NCI-H1105 (cell line): Measurements from ENCODE around the gene MRPL58.
"Not testable (repeated sequence)": the region's sequence is repeated elsewhere in the genome, so short reads cannot be mapped to it uniquely, and the experiment has no call there.

Source experiments
- DNase-seq: peaks from one replicate; lab custom pipeline; 2025; lab: John Stamatoyannopoulos, UW

The MRPL58 gene

DNA sequence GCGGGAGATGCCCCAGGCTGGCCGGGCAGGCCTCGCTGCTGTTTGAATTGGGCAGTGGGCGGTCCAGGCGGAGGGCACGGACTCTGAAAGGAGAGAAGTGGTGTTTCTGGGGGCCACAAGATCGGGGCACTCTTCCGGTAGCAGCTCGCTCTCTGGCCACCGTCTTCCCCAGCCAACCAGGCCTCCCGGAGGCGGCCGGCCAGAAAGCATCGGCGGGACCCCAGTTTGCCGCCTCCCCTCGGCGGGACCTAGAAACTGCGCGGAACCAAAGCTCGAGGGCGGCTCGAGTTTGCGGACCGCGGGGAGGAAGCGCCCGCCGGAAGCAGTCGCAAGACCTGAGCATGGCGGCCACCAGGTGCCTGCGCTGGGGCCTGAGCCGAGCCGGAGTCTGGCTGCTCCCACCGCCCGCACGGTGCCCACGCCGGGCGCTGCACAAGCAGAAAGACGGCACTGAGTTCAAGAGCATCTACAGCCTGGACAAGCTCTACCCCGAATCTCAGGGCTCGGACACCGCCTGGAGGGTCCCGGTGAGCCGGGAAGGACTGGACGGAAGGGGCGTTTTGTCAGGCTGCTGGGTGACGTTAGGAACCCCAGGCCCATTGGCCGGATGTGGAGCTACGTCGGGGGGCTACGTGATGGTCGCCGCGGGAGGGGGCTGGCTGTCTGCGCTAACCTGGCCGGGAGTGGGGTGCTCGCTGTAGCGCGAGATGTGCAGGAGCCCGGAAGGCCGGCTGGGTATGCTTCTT, at the start of gene MRPL58:
MRPL58 (plus strand) TSS at position 325 of the 746 bp plus-strand sequence; CDS start at position 342, 17 bp downstream.
- DNase-seq: peak; percentile 79

DNA sequence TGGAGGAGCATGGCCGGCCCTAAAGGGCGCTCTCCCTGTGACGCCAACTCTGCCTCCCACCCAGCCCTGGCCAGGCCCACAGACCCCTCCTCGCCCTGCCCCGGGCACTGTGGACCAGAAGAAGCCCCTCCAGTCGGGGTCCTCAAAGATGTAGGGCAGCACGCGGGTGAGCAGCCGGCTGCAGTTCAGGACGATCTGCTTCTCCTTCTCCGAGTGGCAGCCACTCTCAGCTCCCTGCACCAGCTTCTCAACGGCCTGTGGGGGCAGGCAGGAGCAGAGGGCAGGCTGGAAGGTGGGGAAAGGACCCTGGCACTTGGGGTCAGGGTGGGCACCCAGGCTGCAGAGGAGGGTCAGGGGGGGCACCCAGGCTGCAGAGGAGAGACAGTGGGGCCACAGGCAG, 48.8 kb upstream of the MRPL58 start:
- DNase-seq: no peak

DNA sequence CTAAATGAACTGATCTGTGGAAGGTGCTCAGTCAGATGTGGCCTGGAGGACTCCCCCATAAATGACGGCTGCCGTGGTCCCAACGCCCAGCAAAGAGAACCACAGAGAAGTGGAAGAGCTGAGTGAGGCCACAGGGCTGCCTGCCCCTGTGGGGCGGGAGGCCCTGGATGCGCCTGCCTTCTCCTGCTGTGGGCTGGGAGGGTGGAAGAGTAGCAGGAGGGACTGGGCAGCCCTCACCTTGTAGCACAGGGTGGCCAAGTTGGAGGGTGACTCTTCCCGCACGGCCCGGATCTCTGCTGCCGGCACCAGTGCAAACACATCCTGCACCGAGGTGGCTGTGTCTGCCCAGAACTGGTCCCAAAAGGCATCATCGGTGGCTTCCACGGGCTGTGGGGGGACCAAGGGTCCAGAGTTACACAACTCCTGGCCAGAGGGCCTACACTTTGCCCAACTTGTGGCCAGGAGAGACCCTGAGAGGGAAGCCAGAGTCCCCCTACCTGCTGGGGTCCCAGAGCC, 48.2 kb upstream of the MRPL58 start:
- DNase-seq: no peak

DNA sequence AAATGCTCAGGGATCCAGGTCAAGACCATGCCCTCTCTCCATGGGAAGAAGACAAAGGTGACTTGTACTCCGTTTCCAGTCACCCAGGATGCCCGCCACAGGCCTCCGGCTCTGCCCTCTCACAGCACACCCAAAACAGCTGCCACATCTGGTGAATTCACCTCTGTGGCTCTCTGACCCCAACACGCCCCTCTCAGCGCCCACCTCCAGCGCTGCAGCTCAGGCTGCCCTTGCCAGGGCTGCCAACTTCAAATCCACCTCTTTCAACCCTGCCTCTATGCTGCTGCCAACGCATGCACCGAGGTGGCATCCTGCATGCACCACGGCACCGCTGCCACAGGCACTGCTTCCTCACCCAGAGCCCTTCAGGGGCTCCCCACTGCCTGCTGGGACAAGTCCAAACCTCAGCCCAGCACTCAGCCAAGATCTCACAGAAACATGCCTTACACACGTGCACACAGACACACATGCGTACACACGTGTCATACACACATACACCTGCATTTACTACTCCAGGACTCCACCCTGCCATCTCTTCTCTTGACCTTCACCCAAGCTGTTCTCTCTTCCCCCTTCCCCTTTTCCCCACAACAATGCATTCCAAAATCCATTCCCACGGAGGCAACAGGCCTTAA, 47.4 kb upstream of the MRPL58 start:
- DNase-seq: no peak

DNA sequence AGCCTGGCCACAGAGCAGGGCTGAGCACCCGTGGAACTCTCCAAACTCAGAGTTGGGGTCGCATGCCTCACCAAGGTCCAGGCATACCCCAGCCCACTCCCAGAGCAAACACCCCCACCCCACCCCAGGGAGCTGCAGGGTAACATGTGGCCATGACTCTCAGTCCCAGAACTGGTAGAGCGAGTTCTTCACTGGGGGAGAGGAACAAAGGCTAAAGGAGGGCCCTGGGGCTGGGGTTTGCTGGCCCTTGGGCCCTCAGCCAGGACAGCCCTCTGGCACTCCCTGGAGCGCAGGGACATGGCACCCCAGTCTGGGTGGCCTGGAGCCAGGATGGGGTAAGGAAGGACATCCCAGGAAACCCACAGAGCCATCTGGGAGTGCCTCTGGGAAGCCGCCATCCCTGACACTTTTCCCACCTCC, 44.1 kb upstream of the MRPL58 start:
- no peak for DNase-seq

DNA sequence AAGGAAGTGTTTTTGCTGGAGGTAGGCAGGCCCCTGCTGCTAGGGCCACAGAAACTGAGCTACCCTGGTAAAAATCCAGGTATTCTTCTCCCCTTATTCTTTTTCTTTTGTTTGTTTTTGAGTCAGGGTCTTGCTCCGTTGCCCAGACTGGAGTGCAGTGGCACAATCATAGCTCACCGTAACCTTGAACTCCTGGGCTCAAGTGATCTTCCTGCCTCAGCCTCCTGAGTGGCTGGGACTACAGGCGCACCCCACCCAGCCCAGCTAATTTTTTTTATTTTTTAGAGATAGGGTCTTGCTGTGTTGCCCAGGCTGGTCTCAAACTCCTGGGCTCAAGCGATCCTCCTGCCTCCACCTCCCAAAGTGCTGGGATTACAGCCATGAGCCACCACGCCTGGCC, 43.0 kb upstream of the MRPL58 start:
- DNase-seq: not testable (repeated sequence)

DNA sequence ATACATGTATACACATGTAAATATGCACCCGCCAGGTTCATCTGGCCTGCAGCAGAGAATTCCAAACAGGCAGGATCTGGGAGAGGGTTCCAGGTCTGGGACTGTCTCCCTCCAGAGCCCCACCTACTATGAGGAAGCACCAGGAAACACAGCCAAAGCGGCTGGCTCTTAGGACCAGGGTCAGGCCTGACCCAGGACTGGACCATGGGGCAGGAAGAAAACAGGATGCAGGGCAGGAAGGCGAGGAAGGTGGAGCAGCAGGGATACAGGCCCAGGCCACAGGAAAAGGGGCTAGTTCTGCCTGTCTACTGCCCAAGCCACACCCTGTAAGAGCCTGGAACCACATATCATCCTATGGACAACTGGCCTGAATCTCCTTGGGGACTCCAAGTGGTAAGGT, 42.1 kb upstream of the MRPL58 start:
- DNase-seq: no peak

DNA sequence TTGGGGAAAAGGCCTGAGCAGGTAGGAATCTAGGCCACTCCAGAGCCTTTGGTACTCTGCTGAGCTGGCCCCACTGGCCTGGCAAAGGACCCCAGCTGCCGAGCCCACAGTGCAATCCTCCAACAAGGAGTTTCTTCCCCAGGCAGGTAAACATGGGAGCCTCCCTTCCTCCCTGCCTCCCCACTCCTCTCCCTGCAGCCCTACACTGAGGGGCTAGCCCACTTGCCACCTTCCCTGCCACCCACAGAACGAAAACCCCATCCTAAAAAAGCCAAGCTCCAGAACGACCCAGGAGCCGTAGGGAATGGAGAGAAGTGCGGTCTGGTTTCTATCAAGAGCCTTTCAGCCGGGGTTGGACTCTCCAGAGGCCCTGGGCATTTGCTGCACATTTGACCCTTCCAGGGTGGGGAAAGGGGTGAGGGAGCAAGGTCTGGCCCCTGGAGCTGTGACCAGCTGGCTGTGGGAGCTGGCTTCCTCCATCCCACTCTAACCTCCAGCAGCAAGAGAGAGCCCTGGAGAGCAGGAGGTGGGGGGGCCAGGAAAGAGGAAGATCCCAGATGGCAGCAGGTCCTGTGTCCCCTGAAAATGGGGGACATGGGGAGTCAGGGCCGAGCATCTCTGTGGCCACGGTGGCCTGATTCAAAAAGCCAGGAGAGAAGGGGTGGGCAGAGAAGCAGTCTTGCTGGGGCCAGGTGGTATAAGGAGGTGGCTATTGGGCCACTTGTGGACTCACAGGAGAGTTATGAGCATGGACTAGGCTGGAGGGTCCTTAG, 41.2 kb upstream of the MRPL58 start:
- no peak for DNase-seq

DNA sequence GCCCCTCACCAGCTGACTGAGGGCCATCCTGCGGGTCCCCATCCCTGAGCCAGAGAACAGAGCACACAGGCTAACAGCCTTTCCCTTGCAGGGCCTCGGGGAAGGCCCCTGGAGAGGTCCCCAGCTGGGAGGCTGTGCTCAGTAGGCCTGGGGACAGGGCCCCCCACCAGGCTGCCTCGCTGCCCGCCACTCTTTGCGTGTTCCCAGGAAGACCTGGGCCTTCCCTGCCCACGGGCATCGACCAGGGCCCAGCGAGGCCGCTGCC, 40.7 kb upstream of the MRPL58 start:
- no peak for DNase-seq

DNA sequence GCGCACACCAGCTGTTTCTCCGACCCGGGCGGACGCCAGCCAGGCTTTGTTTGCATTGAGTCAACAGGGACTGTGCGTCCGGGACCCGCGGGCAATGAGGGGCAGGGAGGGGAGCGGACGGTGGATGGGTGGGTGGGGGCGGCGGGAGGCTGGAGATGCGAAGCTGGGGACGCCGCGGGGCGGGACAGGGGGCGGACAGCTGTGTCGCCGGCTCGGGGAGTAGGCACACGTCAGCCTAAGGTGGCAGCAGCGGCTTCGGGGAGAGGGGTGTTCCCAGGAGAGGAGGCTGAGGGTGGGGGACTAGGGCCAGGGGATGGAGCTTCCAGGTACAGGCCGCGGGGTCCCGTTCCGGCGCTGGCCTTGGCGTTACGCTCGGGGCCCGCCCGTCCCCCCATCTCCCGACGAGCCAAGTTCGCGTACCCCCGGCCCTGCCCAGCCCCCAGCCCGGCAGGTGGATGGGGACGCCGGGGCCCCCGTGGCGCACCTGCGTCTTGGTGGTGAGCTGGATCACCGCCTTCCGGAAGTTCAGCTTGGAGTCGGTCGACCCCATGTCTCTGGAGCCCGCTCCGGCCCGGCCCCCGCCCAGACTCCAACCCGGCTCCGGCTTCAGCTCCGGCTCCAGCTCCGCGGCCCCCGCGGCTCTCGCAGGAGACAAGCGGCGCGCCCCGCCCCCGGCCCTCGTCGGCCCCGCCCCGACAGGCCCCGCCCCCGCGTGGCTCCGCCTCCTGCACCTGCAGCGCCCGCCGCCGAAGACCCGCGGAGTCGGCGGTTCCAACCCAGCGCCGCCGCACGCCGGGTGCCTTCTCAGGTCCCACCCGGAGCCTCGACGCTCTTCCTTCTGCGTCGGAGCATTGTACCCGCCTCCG, 40.1 kb upstream of the MRPL58 start, which contains the start of gene HID1:
HID1 (minus strand) TSS at position 653 of the 866 bp plus-strand sequence; CDS start at position 550, 103 bp downstream.
- DNase-seq: peak; percentile 72

DNA sequence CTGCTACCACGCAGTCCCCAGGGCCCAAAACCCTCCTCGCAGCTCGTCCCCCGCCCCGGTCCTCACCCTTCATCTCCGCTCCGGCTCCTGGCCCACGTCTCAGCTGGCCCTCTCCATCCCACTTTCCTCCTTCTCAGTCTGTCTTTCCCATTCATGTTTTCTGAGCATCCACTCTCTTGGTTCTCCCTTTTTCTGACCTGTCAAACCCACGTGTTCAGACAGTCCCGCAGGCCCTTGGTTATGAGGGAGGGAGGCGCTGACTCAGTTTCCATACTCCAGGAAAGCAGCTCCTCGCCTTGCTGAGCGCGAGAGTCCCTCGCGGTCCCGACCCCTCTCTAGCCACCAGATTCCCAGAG, 39.5 kb upstream of the MRPL58 start:
- no peak for DNase-seq

DNA sequence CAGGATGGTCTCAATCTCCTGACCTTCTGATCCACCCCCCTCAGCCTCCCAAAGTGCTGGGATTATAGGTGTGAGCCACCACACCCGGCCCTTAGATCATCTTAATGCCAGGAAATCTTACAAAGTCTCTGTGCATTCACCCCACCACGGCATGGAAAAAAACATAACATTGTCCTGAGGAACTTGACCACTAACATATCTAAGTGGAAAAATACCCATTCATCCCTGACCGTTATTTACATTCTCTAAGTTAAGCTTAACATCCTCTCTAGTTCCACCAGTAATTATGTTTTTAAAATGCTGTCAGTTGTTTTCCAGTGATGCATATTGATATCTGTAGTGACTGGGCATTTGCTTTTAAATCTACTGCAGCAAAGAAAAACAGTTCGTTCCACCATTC, 36.5 kb upstream of the MRPL58 start:
- no peak for DNase-seq

DNA sequence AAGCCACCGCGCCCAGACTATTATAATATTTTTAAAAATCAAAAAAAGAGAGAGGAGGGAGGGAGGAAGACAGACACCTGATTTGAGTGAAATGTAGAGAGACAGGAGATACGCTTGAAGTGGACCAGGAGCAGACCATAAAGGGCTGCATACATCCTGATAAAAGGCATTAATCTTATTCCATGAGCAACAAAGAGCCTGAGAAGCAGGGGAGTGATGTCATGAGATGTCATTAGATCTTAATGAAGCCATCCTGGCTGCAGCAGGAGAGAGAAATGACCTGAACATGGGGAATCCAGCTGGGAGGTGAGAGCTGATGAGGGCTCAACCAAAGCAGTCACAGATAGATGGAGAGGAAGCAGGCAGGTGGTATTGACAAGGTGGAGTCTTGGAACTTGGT, 34.7 kb upstream of the MRPL58 start:
- no peak for DNase-seq

DNA sequence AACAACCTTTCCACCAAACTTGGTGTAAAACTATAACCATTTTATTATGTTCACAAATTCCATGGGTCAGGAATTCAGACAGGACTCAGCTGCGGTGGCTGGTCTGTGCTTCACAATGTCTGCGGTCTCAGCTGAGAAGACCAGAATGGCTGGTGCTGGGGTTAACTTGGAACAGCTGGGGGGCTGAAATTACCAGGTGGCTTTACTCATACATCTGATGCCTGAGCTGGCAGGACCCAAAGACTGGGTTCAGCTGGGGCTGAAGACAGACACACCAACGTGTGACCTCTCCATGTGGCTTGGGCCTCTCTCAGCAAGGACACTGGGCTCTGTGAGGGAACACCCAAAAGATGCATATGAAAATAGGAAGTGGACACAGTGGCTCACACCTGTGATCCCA, 34.2 kb upstream of the MRPL58 start:
- no peak for DNase-seq

DNA sequence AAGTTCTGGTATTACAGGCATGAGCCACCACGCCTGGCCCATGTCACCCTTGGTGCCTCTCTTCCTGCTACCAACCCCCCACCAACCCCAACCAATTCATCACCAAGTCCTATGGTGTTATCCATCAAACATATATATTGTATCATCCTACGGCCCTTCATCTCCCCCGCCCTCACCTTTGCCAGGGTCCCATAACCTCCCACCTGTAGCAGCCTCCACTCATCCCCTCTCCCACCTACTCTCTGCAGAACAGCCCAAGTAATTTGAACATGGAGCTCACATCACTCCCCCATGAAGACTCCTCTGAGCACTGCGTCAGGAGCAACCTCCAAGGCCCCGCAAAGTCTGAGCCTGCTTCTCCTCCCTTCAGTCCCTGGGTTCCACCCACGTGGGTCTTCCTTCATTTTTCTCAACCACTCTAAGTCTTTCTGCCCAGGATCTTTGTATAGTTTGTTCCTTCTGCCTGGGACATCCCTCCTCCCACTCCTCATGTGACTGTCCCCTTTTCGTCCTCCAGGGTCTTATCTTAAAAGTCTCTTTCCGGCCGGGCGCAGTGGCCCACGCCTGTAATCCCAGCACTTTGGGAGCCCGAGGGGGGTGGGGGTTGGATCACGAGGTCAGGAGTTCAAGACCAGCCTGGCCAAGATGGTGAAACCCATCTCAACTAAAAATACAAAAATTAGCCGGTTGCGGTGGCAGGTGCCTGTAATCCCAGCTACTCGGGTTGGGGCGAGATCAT, 32.9 kb upstream of the MRPL58 start:
- DNase-seq: no peak

DNA sequence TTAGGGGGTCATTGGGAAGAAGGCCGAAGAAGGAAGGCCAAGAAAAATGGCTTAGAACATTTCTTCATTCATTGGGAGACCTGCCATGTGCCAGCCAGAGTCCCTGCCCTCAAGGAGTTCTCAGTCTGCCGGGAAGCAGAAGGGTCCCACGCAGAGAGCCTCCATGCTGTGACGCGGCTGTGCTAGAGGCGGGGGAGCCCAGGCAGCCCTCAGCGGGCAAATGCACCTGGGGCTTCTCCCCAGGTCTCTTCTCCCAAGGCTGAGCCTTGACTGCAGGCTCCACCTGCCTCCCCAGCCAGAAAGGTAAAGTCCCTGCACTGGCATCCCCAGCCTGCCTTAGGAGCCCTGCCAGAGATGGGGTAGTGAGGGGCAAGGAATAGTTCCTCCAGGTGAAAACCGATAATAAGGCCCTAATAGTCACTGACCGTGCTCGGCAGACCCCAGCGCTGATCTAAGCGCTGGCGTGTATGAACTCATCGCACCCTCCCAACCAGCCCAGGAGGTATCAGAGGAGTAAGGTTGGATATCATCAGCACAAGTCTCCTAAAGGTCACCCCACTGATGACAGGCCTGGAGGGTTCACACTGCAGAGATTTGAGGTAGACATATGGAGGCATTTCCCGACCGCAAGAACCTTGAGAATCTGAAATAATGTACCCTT, 31.0 kb upstream of the MRPL58 start:
- no peak for DNase-seq

DNA sequence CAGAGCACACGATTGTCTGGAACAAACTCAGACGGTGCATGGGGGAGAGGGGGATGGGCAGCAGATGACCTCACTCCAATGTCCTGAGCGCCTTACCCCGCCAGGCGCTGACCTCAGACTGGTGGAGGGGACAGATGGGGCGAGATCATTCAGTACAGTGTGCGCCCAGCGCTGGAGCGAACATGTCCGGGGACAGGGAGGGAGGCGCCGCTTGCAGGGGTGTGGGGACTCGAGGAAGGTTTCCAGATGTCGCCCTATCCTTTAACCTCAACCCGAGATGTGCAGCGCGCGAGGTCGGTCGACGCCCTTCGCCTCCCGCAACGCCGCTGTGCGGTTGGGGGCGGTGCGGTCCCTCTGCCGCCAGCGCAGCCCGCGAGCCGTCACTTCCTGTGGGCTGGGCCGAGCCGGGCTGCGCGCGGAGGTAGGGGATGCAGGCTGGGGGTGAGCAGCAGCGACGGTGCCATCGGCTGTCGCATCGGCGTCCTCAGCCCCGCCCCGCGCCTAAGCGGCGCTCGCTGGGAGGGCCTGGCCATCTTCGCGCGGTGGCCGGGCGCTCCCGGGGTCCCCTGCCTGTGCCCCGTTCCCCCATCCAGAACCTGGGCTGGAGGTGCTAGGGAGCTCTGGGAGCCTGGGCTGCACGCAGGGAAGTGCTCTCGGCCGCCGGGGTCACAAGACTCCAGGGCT, 30.3 kb upstream of the MRPL58 start:
- peak; percentile 73 for DNase-seq

DNA sequence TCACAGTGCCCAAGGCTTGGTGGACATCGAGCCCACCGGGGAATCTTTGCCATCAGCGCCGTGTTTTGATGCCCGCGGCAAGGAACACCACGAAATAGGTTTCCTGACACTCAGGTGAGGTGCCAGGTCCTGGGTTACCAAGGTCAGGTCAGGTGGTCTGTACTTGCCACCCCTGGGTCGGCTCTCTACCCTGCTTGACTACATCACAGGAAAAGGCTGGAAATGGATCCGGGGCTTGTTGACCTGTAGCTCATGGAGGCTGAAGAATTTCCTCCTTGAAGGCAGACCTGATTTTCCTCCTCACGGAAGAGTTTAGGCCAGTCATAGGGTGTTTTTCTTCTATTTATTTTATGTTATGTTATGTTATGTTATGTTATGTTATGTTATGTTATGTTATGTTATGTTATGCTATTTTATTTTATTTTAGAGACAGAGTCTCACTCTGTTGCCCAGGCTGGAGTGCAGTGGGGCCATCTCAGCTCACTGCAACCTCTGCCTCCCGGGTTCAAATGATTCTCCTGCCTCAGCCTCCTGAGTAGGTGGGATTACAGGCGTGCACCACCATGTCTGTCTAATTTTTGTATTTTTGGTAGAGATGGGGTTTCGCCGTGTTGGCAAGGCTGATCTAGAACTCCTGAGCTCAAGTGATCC, 29.7 kb upstream of the MRPL58 start:
- peak; percentile 23 for DNase-seq

DNA sequence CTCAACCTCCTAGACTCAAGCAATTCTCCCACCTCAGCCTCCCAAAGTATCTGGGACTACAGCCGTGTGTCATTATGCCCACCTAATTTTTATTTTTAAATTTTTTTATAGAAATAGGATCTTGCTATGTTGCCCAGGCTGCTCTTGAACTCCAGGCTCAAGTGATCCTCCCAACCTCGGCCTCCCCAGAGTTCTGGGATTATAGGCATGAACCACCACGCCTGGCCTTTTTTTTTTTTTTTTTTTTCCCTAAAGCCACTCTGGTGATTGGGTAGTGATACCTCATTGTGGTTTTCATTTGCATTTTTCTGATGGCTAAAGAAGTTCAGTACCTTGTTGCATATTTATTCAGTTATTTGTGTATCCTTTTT, 26.3 kb upstream of the MRPL58 start:
- no peak for DNase-seq

DNA sequence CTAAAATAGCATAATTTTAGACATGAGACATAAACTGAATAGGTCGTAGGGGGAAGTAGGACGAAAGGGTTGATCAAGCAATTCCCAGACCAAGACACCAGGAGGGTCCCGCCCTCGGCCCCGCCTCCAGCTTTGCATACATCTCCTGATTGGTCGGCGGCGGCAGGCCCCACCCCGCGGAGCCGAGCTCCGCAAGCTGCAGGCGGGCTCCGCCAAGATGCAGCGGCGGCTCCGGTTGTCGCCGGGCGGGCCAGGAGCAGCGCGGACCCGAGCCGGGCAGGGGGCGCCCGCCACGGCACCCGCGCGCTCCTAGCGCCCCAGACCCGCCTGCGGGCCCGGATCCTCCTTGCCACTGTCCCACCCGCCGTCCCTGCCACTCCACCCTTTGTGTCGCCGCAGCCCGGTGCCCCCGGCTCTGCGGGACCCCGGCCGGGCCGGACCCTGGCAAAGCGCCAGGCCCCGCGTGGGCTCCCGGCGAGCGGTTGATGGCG, 25.0 kb upstream of the MRPL58 start, which contains the start of gene CDR2L:
CDR2L (plus strand) TSS at position 215 of the 491 bp plus-strand sequence. CDS start 412 bp downstream, outside the sequence.
- peak; percentile 76 for DNase-seq
